Pancreas (tissue), 10 donors: Measurements from ENCODE around the gene THBS2. TPM values are rescaled to one million over a fixed set of nuclear protein-coding genes. Genes with fewer than 3 reads are reported as not detected.

Experiments
- ATAC-seq, 4 donors: fragments of 200-7000 bp; cut with Tn5 transposase; one replicate each; pipeline versions ENCODE4 v1.8.0 to v1.9.1; 2020; ENCODE audit warnings: mild to moderate bottlenecking in 4 of 4, moderate library complexity in 4 of 4
- DNase-seq, 6 donors: peaks; one replicate each; pipeline ENCODE4 v3.0.0-alpha.2; 2020
- FAIRE-seq: peaks from 2 replicates; lab custom pipeline; 2012; peaks lifted over from hg19 to GRCh38; lab: Jason Lieb, UNC
- H3K27ac ChIP-seq, 4 donors: fragments of 200-600 bp; sonication (generic); 1 replicate in 3 of 4; 2 replicates in 1 of 4; pipeline versions ENCODE4 v1.5.0 to v1.8.0; 2020
- H3K27me3 ChIP-seq, 4 donors: fragments of 200-600 bp; one replicate each; pipeline ENCODE4 v1.8.0; 2021
- H3K36me3 ChIP-seq, 3 donors: fragments of 200-600 bp; sonication (generic) in 1 of 3; one replicate each; pipeline versions ENCODE4 v1.5.0 to v1.8.0; 2020 to 2021
- H3K4me1 ChIP-seq, 3 donors: fragments of 200-600 bp; one replicate each; pipeline ENCODE4 v1.8.0; 2021
- H3K4me3 ChIP-seq, 4 donors: fragments of 200-600 bp; sonication (generic) in 2 of 4; one replicate each; pipeline versions ENCODE4 v1.5.0 to v1.8.0; 2020 to 2021
- H3K9me3 ChIP-seq, 4 donors: fragments of 200-600 bp; one replicate each; pipeline ENCODE4 v1.8.0; 2021
- WGBS, 2 donors: extraction: QIAGEN DNeasy Blood & Tissue Kit; methylation state at CpG; one replicate each; pipeline ENCODE4 v1.1.7; 2013; 5-methylcytosine and 5-hydroxymethylcytosine counted together
- intact Hi-C, 3 donors: fragments of 100-400 bp; cut with DNase I; formaldehyde crosslinking; loops; one replicate each; pipeline versions ENCODE4 v1.11.1 to v1.14.2; 2022
- polyA plus RNA-seq, 2 donors: library from polyadenylated mRNA; stranded (reverse); fragments of 200-250 nt; gene quantifications; one replicate each; pipeline ENCODE4 v1.2.3, GENCODE V29; 2013
- total RNA-seq, 6 donors: library from RNA; stranded (reverse); fragmentation: NEBNext Ultra II Directional in 4 of 6; extraction: Animal tissue kit (Norgen Biotek cat#: 25700) in 4 of 6; gene quantifications; one replicate each; pipeline versions ENCODE4 v1.2.1 to v1.2.4, GENCODE V29; 2021 to 2023
- TF ChIP-seq, protein P1 (sequence below), 4 donors: fragments of 200-600 bp; sonication (generic) in 3 of 4; IDR thresholded peaks; one replicate each; pipeline versions ENCODE4 v1.5.0 to v1.8.0; 2021; ENCODE audit warnings: antibody characterized with exemption in 4 of 4
- donor health status: healthy with polysubstance abuse.
- donor health status: DM: no; HTN: no; CAD: no; lungs with moderate emphysema.
- donor health status: DM: no; HTN: no; CAD: no.
- donor health status: control.
- donor health status: control.
- donor health status: Bipolar disorder and iron deficiency.
- donor health status: DM: yes; HTN: yes; CAD: no.
- donor health status: DM: no; HTN: no; CAD: no.
- donor health status: DM: no; HTN: no; CAD: no.
- donor health status: DM: yes; HTN: yes; CAD: no.

The THBS2 gene
- total and polyA plus RNA-seq, 8 donors: 0.96 to 39.4 (median 2.6) TPM

DNA sequence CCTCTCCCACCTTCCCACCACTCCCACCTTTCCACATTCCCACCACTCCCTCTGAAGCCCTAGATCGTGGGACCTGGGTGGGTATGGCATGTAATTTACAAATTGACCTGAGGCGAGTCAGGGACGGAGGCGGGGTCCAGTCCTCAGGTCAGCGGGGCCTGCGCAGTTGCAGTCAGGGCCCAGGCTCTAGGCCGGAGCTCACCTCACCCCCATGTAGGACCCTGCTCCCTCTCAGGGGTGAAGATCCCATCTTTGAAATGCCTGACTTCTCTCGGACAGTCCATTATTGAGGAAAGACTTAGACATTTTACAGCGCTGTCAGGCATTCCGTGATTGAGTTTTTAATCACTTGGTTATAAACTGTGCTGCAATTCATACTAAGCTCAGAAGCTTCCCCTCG lies 10.5 kb downstream of the THBS2 start:
- Histone ChIP-seq H3K4me3 (no peak overlapping the region), H3K9me3 (no peaks in the 10 kb centered on the region), H3K27ac (peak overlapping the region in 2 of 4 donors; percentile 28 to 38), H3K4me1 (no peaks in the 10 kb centered on the region), H3K27me3 (no peaks in the 10 kb centered on the region), H3K36me3 (no peaks in the 10 kb centered on the region)
- DNase-seq: no peak
- no peak for ATAC-seq
- intact Hi-C loops: no loop called here
- WGBS, 2 donors: 61 to 68% methylated on average over 11 of the region's 11 CpGs
- no peak for FAIRE-seq
- TF ChIP-seq, protein P1, sequence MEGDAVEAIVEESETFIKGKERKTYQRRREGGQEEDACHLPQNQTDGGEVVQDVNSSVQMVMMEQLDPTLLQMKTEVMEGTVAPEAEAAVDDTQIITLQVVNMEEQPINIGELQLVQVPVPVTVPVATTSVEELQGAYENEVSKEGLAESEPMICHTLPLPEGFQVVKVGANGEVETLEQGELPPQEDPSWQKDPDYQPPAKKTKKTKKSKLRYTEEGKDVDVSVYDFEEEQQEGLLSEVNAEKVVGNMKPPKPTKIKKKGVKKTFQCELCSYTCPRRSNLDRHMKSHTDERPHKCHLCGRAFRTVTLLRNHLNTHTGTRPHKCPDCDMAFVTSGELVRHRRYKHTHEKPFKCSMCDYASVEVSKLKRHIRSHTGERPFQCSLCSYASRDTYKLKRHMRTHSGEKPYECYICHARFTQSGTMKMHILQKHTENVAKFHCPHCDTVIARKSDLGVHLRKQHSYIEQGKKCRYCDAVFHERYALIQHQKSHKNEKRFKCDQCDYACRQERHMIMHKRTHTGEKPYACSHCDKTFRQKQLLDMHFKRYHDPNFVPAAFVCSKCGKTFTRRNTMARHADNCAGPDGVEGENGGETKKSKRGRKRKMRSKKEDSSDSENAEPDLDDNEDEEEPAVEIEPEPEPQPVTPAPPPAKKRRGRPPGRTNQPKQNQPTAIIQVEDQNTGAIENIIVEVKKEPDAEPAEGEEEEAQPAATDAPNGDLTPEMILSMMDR (IDR thresholded peaks at IDR 0.05): no peak

DNA sequence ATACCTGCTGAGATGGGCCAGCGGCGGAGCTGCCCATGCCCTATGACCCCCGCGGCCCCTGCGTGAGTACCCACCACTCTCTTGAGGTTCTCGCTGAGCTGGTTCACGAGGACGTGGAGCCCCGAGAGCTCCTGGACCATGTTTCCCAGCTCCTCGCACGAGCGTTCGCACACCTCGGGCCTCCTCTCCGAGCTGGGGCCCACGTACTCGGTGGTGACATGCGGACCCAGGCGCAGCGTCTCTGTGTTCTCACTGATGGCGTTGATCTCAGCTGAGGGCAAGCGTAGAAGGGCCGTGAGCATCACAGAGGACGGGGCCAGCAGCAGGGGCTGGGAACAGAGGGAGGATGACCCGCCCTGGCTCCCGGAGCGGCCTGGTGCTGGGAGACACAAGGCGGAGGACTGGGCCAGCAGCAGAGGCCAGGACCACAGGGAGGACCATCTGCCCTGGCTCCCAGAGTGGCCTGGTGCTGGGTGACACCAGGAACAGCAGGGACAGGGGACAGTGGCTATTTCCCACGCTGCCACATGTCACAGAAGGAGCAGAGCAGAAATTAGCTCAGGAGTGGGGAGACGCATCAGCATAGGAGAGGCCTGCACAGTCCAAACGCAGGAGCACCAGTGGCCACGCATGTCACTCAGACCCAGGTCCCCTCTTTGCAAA lies 11.8 kb downstream of the THBS2 start:
- 76 to 91% methylated on average over 32 of the region's 32 CpGs for WGBS, 2 donors
- H3K4me1 ChIP-seq: no peaks in the 10 kb centered on the region
- H3K9me3 ChIP-seq: no peaks in the 10 kb centered on the region
- H3K4me3 ChIP-seq: no peak overlapping the region
- intact Hi-C loops: no loop called here
- no peaks in the 10 kb centered on the region for H3K36me3 ChIP-seq
- H3K27me3 ChIP-seq: no peaks in the 10 kb centered on the region
- FAIRE-seq: no peak
- no peak for ATAC-seq
- DNase-seq: no peak
- H3K27ac ChIP-seq: no peak overlapping the region
- TF ChIP-seq, protein P1 (IDR thresholded peaks at IDR 0.05): no peak

DNA sequence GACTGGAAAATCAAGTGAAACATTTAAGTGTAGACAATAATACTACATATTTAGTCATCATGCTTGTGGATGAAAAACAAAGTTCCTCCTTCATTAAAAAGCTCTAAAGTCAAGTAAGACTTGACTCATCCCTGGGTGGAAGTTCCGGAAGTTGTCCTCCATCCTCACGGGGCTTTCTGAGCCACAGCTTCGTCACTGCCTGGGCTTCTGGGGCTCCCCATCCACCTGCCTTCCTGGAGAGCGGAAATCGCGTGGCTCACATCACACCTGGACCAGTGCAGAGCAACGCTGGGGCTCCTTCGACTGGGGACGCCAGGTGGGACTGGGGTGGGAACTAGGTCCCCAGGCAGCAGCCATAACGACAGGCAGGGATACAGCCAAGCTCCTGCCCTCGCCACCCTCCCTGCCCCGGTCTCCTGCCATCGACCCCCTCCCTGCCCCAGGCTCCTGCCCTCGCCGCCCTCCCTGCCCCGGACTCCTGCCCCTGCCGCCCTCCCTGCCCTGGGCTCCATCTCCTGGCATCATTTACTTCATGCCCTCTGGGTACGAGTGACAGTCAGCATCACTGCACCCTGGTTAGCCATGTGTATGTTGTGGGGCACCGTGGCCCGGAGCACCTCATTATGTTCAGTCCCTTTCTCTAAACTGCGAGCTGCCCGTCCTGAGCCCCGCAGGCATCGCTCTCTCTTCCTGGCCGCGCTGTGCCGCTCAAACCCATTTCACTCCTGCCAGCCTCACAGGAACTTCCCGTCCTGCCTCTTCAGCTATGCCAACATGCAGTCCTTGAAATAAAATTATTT lies 12.9 kb downstream of the THBS2 start:
- TF ChIP-seq, protein P1 (IDR thresholded peaks at IDR 0.05): no peak
- H3K27me3 ChIP-seq: no peaks in the 10 kb centered on the region
- H3K36me3 ChIP-seq: no peaks in the 10 kb centered on the region
- H3K9me3 ChIP-seq: no peaks in the 10 kb centered on the region
- ATAC-seq: no peak
- no peak for DNase-seq
- no peak overlapping the region for H3K27ac ChIP-seq
- FAIRE-seq: no peak
- WGBS, 2 donors: 67 to 83% methylated on average over 28 of the region's 28 CpGs
- no peaks in the 10 kb centered on the region for H3K4me1 ChIP-seq
- intact Hi-C loops: no loop called here
- no peak overlapping the region for H3K4me3 ChIP-seq

DNA sequence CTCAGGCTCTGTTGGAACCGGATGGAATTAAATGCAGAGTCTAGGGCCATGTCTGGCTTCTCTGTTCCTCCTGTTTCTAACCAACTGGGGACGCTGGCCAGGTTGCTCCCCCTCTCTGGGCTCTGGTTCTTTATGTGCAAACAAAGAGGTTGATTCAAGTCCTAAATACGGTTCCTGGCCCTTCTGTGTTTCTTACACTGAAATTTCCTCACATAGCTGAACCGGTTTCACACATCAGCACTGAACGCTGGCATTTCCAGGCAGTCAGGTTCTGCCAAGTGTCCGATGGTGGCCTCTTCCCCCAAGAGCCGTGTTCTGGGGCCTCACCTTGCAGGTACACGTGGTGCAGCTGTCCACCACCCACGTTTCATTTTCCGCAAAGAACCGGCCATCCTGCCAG lies 13.5 kb downstream of the THBS2 start:
- TF ChIP-seq, protein P1 (IDR thresholded peaks at IDR 0.05): no peak
- Histone ChIP-seq H3K9me3 (no peaks in the 10 kb centered on the region), H3K4me1 (no peaks in the 10 kb centered on the region), H3K27me3 (no peaks in the 10 kb centered on the region), H3K36me3 (no peaks in the 10 kb centered on the region), H3K27ac (no peak overlapping the region), H3K4me3 (no peak overlapping the region)
- intact Hi-C loops: no loop called here
- DNase-seq (no peak), ATAC-seq (peak in 2 of 4 donors; percentile 17 to 52), FAIRE-seq (no peak)
- WGBS, 2 donors: 27 to 30% methylated on average over 11 of the region's 11 CpGs

DNA sequence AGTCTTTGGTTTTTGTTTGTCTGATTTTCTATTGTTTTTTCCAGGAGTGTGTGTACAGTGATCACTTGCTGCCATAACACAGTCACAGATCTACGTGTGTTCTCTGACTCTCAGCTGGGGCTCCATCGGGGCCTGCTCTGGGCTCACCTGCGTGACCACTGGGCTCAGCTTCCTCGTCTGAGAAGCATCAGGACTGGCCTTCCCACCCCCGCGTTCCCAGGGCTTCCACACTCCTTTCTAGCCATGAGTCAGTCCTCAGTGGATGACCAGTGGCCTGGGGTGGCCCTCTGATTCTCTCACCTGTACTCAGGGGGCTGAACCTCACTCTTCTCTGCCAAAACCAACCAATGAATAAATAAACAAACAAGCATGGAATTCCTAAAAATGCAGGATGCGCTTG lies 14.5 kb downstream of the THBS2 start:
- Histone ChIP-seq H3K4me1 (no peaks in the 10 kb centered on the region), H3K9me3 (no peaks in the 10 kb centered on the region), H3K36me3 (no peaks in the 10 kb centered on the region), H3K4me3 (no peak overlapping the region), H3K27me3 (no peaks in the 10 kb centered on the region), H3K27ac (no peak overlapping the region)
- ATAC-seq: no peak
- 46 to 65% methylated on average over 7 of the region's 7 CpGs for WGBS, 2 donors
- TF ChIP-seq, protein P1 (IDR thresholded peaks at IDR 0.05): no peak
- DNase-seq: no peak
- intact Hi-C loops: no loop called here
- FAIRE-seq: no peak
